Fibroblast of lung (primary cell): ENCODE results near the gene CDK9.

Experiments used
- EZH2 ChIP-seq: IDR thresholded peaks from 2 replicates; pipeline ENCODE4 v1.5.1; 2012; ENCODE audit warnings: low read length, control low read depth, mild to moderate bottlenecking; ENCODE audit errors: missing control alignments
- TF ChIP-seq, protein P1 (sequence below), 2 donors: IDR thresholded peaks in 1 of 2; conservative IDR thresholded peaks in 1 of 2; 1 replicate in 1 of 2; 2 replicates in 1 of 2; pipeline ENCODE4 v1.5.1; 2011 to 2012; ENCODE audit warnings: low read length in 2 of 2, control low read depth in 1 of 2, inconsistent platforms in 1 of 2, low read depth in 1 of 2, mild to moderate bottlenecking in 1 of 2

DNA sequence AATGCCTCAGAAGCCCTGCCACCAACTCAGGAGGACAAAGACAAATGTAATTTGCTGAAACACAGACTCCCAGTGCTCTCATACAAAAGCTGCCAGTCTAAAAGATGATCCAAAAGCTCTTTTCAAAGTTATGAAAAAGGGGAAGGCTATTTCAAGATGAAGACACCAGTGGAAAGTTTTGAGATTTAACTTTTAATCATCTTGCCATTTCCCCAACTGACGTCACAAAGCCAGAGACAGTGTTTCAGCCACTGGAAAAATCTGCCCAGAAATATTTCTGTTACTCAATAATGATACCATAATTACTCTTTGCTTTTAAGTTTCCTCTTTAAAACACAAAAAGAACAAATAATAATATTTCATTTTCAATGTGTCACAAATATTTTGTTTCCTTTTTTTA lies 47.7 kb downstream of the CDK9 start:
- TF ChIP-seq, protein P1, sequence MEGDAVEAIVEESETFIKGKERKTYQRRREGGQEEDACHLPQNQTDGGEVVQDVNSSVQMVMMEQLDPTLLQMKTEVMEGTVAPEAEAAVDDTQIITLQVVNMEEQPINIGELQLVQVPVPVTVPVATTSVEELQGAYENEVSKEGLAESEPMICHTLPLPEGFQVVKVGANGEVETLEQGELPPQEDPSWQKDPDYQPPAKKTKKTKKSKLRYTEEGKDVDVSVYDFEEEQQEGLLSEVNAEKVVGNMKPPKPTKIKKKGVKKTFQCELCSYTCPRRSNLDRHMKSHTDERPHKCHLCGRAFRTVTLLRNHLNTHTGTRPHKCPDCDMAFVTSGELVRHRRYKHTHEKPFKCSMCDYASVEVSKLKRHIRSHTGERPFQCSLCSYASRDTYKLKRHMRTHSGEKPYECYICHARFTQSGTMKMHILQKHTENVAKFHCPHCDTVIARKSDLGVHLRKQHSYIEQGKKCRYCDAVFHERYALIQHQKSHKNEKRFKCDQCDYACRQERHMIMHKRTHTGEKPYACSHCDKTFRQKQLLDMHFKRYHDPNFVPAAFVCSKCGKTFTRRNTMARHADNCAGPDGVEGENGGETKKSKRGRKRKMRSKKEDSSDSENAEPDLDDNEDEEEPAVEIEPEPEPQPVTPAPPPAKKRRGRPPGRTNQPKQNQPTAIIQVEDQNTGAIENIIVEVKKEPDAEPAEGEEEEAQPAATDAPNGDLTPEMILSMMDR (conservative IDR thresholded peaks at IDR 0.05 in 1 of 2, IDR thresholded peaks at IDR 0.05 in 1 of 2; ENCODE audit: low read depth in 1 of 2, low read length in 2 of 2): no peak
- TF ChIP-seq EZH2: no peak
